HPDE6-E6E7 (cell line): ENCODE data around the gene CXCL16.
"Not testable (repeated sequence)": the region's sequence is repeated elsewhere in the genome, so short reads cannot be mapped to it uniquely, and the experiment has no call there.

Experiments
- DNase-seq: peaks from one replicate; pipeline ENCODE4 v3.0.0; 2011; ENCODE audit warnings: missing footprints; ENCODE audit errors: extremely low spot score

The CXCL16 gene

DNA sequence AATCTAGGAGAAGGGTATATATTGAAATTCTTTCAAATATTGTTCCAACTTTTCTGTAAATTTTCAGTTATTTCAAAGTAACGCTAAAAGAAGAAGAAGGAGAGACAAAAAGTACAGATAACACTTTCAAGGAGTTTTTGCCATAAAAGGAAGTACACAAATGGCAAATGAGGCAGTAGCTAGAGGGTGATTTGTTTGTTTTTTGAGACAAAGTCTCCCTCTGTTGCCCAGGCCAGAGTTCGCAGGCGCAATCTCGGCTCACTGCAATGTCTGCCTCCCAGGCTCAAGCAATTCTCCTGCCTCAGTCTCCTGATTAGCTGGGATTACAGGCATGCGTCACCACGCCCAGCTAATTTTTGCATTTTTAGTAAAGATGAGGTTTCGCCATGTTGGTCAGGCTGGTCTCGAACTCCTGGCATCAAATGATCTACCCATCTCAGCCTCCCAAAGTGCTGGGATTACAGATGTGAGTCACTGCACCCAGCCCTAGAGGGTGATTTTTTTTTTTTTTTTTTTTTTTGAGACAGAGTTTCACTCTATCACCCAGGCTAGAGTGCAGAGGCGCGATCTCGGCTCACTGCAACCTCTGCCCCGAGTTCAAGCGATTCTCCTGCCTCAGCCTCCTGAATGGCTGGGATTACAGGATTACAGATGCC, 40.2 kb downstream of the CXCL16 start:
- not testable (repeated sequence) for DNase-seq

DNA sequence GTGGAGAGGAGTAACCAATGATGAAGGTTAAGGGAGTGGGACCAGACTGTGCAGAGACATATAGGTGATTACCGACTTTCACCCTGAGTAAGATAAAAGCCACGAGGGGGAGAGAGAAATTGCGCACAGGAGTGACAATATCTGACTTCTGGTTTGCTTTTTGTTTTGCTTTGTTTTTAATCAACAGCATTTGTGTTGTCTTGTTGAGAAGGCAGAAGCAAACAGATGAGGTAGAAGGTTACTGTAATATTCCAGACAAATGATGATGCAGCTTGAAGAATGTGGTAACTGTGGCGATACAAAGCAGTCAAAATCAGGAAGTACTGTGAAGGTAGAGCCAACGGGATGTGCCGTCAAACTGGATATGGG, 43.3 kb downstream of the CXCL16 start:
- DNase-seq = no peak

DNA sequence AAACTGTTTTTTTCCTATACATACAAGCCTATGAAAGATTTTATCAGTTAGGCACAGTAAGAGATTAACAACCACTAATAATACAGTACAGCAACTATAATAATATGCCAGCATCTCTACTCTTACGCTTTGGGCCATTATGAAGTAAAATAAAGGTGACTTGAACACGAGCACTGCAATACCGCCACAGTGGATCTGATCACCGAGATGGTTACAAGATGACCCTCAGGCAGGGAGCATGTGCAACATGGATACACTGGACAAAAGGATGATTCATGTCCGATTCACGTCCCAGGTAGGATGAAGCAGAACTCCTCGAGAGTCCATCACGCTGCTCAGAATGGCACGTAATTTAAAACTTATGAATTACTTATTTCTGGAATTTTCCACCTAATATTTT, 46.3 kb downstream of the CXCL16 start:
- DNase-seq = no peak

DNA sequence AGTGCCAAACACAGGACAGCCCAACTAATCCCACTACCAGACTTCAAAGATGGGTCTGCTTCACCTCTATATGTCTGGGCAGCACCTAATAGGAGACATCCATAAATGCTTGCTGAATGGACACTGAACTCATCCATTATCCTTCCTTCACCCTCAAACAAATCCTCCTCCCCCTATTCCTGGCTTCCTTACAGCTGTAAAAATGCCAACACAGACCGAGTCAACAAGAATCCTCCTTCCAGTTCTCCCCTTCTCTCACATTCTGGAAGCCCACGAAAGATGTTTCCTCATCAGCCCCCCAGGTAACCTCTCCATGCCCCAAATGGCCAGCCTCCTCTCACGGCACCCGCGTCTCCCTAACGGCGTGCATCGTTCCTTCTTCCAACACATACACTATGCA, 48.0 kb downstream of the CXCL16 start:
- no peak for DNase-seq

DNA sequence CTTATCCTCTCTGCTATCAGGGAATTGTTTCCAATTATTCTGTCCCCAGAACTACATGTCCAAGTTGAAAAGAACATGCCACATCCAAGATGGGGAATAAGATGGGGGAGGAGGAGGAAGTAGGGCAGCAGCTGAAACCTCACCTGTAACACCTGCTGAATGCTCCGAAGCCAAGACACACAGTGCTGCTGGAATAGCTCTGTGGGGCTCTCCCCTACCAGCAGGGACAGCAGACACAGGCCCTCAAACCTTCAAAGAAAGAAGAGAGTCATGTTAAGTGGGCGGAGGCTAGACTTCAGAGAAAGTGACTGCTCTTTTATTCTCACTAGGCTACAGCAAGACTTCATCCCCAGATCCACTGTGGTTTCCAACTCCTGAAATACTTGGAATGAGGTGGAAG, 49.0 kb downstream of the CXCL16 start:
- DNase-seq = no peak

DNA sequence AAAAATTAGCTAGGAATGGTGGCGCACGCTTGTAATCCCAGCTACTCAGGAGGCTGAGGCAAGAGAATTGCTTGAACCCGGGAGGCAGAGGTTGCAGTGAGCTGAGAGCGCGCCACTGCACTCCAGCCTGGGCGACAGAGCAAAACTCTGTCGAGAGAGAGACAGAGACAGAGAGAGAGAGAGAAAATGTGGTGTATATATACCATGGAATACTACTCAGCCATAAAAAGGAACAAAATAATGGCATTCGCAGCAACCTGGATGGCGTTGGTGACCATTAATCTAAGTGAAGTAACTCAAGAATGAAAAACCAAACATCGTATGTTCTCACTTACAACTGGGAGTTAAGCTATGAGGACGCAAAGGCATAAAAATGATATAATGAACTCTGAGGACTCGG, 49.9 kb downstream of the CXCL16 start:
- not testable (repeated sequence) for DNase-seq

DNA sequence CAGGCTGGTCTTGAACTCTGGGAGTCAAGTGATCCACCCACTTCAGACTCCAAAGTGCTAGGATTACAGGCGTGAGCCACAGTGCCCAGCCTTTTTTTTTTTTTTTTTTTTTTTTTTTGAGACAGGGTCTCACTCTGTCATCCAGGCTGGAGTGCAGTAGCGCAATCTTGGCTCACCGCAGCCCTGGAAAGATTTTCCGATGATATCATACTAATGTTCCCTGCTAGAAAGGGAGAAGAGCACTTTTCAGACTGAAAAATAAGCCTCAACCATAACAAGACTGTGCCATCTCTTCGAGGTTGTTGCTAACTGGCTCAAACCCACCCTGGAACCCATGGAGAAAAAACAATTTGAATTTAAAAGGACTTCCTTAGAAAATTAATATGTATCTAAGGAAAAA, 56.0 kb downstream of the CXCL16 start:
- not testable (repeated sequence) for DNase-seq
